Neural progenitor cell (in vitro differentiated cells): Measurements from ENCODE around the gene CENPN.

Source experiments
- CTCF ChIP-seq: fragments of 200-600 bp; sonication (generic); IDR thresholded peaks from 2 replicates; pipeline ENCODE4 v1.5.1; 2017; ENCODE audit warnings: antibody characterized with exemption, mild to moderate bottlenecking
- EZH2 ChIP-seq: fragments of 200-600 bp; sonication (generic); IDR thresholded peaks from 2 replicates; pipeline ENCODE4 v1.6.1; 2017; ENCODE audit warnings: antibody characterized with exemption, mild to moderate bottlenecking, moderate library complexity

GRCh38 chr16:80993834-80994233 is 13.2 kb upstream of the CENPN start:
- TF ChIP-seq CTCF (no peak), EZH2 (no peak)
